CD4-positive, alpha-beta T cell treated with Interferon alpha-2 for 1 hour (primary cell): ENCODE measurements around the gene ARL13B.
"Not testable (repeated sequence)": the region's sequence is repeated elsewhere in the genome, so short reads cannot be mapped to it uniquely, and the experiment has no call there.

ENCODE experiments used
- DNase-seq, 2 donors: peaks; one replicate each; pipeline ENCODE4 v3.0.0-alpha.2; 2020 to 2022

The ARL13B gene

DNA sequence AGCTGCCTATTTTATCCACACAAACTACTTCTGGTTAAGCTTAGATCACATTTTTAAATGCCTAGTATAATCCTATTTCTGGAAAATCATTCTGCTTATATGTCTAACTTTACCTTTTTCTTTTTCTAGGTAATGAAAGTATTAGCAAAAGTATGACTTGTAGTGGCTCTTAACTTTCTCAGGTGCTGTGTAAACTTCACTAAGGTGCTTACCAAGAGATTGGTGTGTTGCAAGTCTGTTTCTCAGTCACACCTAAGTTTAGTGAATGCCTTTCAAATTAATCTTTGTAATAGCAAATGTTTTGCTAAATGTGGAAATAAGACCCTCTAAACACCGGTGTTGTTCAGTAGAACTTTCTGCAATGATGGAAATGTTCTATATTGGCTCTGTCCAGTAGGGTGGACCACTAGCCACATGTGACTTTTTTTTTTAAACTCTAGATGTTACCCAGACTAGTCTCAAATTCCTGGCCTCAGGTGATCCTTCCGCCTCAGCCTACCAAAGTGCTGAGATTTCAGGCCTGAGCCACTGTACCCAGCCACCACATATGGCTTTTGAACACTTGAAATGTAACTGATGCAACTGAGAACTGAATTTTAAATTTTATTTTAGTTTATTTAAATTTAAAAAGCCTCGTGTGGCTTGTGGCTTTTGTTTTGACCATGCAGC, 22.0 kb downstream of the ARL13B start:
- DNase-seq = no peak

DNA sequence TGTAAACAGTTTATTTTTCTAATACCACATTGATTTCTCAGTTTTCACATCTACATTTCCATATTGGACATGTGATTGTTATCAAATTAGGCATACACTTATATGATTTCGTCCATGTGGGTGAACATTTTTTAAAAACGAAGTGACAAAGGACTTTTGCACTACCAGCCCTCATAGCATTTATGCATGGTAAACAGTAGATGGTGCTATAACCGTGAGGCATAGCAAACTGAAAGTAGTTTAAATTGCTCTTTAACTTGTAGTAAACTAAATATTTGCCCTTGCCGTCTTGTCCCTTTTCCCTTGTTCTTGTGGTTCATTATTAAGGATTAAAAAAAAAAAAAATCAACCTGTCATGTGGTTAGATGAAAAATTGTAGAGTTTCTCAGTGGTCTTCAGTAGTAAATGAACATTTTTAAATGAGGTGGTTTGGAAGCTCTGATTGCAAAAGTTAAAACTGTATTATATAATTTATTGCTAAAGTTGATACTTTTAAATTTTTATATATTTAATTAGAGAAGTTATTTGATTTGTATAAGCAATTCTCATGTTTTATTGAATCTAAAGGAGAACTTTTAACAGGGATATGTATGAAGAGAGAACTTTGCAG, 24.5 kb downstream of the ARL13B start:
- peak; percentile 1 to 67 for DNase-seq

DNA sequence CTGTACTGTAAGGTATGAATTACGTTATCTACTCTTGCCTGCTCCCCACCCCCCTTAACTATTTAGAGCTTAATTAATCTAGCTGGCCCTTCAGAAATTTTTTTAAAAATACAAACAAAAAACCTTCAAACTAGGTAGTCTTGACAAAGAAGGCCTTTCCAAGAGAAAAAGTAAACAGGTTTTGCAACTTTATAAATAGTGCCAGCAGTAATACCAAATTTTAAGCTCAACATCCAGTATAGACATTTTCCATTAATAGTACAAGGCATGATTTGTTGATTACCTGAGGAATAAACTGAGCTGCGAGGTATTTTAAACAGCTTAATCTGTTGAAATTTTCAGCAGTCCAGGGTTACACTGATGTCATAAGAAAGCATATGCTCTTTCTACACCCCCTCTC, 28.3 kb downstream of the ARL13B start:
- no peak for DNase-seq

DNA sequence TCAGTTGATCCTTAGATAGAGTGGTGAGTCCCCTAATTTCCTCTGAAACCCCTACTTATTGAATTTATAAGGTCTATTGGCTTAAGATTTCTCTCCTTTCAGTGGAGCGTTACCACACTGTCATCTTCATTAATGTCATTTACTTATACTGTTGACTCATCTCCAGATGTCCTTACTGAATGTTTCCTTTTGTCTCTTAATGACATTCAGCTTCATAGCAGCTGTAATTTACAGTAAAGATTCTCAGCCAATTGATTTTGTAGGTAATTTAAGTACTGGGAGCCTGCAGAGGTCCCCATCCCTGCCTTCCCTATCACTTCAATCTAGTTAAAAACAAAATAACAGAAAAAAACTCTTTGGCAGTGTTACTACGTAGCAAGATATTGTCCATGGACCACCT, 29.7 kb downstream of the ARL13B start:
- DNase-seq = no peak

DNA sequence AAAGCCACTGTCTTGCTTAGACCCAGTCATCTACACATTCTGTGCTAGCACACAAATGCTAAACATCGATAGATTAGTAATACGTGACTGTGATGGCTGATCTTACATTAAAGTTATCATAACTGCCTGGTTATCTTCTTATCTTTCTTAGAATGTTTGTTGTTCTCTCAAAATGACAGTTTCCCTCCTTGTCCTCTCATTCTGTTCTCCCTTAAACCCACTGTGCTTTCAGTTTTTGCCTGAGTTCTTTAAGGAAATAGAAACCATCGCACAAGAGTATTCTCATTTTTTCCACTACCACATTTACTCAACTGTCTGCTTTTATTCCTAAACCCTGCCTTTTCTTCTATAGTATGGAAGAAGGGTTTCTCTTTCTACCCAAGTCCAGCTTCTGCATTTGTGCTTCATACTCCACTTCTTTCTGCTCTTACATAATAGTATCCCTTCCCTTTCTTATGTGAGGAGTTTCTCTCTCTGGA, 31.3 kb downstream of the ARL13B start:
- no peak for DNase-seq

DNA sequence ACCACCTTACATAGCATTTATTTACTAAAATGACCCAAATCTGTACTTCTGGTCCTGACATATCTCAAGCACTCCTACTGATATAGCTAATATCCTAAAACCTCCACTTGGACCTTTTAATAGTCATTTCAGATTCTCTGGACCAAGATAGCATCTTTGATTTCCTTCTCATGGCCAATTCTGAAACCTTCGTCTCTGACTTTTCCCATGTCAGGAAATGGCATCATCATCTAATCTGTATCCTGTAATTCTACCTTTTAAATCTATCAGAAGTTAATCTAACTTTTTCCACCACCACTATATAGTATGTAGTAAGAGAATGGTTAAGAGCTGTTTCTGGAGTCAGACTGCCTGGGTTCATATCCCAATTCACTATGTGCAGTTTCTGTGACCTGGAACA, 32.2 kb downstream of the ARL13B start:
- DNase-seq = no peak

DNA sequence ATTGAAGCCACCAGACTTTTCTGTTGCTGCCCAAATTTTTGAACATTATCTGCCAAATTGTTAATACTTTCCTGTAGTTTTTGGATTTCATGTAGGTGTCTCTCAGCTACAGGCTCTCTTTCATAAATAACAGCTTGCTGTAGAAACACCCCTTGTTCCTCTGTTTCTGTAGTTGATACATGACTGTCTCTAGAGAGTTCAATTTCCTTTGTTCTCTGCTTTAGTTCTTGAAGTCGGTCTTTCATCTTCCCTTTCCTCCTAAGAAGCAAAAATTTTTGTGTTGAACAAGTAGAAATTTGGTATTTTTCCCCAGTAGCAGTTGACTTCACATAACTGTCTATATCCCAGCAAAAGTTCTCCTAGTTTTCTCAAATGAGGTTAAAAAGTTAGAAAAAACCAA, 35.1 kb downstream of the ARL13B start:
- DNase-seq = no peak

DNA sequence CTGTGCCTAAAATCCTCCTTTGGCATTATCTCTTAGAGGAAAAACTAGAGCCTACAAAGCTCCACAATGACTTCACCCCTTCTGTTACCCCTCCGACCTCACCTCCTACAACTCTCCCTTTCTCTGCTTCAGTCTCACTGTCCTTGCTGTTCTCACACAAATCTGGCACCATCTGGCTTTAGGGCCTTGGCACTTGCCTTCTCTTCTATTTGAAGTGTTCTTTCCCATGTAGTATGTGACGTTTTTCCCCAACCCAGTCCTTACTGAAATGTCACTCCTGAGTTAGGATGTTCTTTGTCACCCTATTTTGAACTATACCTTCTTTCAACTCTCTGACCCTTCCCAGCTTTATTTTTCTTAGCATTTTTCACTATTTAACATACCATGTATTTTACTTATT, 39.7 kb downstream of the ARL13B start:
- no peak for DNase-seq

DNA sequence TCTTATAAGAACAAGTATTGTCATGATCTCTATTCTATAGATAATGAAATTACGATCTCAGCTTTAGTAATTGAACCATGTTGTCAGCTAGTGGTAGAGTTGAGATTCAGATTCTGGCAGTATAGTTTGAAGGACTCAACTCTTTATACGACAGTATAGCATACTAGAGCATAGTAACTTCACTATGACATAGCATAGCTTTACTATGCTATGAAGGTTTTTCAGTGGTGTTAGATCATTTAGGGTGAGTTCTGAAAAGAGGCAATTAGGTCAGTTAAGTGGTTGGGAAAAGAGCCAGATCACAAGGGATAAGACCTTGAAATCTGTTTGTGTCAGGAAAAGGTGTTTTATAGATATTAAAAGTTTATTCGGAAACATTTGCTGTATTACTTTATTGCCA, 40.3 kb downstream of the ARL13B start:
- DNase-seq = no peak

DNA sequence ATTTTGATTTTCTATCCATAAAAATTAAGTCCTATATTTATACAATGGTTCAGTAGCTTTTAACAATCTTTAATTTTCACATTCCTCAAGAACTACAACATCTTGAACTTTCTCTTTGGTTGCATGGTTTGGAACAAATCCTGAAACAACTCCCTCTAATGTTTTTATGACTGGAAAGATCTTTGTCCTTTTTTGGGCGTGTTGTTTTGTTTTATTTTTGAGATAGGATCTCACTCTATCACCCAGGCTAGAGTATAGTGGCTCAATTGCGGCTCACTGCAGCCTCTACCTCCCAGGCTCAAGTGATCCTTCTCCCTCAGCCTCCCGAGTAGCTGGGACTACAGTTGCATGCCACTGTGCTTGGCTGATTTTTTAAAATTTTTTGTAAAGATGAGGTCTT, 44.4 kb downstream of the ARL13B start:
- DNase-seq = no peak

DNA sequence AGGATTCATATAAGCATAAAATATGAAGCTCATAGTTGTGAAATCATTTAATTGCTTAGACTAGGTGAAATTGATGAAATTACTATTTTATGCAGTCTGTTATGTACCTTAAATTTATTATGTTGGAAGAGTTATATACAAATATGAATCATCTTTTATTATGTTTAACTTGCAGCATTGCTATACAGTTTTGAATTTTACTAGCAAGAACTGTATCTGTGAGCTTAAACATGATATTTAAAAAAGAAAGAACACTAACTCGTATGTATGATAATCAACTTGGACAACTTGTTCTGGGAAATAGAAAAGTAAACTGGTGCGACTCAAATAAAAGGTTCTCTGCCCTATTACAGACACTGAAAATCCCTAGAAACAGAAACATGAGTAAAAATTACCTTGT, 46.7 kb downstream of the ARL13B start:
- DNase-seq = no peak

DNA sequence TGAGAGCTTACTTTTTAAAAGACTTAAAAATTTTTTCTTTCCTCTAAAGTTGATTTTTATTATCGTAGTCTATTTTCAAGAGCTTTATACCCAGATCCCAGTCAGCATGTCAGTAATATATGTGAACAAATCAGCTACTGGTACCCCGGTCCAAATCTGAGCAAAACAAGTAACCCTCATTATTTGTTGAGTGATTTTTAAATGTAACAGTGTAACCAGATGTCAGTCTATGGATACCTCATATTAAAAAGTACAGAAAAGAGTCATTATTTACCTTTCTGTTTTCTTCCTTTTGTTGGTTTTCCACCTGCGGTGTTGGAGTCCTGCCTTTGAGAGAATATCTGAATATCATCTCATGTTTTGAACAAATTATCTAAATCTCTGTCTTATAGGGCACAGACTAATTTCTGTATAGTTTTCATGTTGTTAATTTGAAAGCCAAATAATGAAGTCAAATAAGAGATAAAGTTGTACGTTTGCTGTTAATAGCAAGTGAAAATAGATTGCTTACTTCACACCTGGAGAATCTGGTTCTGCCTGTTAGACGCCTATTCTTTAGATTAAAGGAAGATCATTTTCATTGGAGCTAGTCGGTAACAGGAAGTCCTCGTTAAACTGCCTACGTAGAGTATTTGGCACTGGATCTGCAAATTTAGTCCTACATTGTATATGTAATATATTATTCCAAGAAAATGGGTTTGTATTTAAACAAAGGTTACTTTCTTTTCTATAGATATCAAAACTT, 48.3 kb downstream of the ARL13B start, which contains the start of gene STX19:
STX19 (minus strand) TSS at position 505 of the 745 bp plus-strand sequence. CDS start 13,328 bp downstream, outside the sequence.
- DNase-seq = no peak

DNA sequence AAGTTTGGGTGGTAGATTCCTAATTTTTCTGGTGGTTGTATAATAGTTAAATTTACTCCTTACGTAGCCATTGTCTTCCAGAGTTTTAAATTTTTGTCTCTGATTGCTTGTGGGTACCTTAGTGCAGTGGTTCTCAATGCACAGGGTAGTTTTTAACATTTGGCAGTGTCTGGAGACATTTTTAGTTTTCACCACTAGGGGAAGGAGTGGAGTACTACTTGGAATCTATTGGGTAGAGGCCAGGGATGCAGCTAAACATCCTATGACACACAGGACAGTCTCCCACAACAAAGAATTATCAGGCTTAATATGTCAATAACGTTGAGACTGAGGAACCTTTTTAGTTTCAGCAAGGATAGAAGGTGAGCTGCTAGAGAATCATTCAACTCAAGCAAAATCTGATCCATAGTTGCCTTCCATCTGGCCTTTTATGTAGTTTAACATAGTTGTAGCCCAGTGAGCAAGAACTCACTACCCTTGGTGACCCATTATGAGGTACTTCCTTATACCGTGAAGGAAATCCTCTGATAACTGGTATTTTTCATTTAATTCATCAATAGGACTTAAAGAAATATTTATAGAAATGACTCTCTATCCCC, 57.1 kb downstream of the ARL13B start:
- peak in 1 of 2 donors; percentile 27 for DNase-seq

DNA sequence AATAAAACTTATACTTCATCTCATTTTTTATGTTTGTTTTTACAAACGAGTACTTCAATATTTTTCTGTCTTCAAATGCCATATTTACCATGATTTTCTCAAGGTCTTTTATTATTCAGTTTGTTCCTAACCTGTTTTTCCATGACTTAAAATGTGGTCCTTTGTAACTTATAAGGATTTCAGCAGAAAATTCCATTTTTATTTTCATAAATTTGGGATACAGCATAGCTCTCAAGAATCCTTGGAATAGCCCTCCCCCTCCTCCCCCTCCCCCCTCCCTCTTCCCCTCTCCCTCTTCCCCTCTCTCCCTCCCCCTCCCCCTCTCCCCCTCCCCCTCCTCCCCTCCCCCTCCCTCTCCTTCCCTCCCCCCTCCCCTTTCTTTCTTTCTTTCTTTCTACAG, 63.3 kb downstream of the ARL13B start:
- DNase-seq = no peak

DNA sequence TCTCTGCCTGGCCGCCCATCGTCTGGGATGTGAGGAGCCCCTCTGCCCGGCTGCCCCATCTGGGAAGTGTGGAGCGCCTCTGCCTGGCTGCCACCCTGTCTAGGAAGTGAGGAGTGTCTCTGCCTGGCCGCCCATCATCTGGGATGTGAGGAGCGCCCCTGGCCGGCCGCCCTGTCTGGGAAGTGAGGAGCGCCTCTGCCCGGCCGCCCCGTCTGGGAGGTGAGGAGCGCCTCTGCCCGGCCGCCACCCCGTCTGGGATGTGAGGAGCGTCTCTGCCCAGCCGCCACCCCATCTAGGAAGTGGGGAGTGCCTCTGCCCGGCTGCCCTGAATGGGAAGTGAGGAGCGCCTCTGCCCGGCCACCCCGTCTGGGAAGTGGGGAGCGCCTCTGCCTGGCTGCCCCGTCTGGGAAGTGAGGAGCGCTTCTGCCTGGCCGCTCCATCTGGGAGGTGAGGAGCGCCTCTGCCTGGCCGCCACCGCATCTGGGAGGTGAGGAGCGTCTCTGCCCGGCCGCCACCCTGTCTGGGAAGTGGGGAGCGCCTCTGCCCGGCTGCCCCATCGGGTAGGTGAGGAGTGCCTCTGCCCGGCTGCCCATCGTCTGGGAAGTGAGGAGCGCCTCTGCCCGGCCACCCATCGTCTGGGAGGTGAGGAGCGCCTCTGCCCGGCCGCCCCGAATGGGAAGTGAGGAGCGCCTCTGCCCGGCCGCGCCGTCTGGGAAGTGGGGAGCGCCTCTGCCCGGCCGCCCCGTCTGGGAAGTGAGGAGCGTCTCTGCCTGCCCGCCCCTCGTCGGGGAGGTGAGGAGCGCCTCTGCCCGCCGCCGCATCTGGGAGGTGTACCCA, 64.4 kb downstream of the ARL13B start:
- not testable (repeated sequence) for DNase-seq

DNA sequence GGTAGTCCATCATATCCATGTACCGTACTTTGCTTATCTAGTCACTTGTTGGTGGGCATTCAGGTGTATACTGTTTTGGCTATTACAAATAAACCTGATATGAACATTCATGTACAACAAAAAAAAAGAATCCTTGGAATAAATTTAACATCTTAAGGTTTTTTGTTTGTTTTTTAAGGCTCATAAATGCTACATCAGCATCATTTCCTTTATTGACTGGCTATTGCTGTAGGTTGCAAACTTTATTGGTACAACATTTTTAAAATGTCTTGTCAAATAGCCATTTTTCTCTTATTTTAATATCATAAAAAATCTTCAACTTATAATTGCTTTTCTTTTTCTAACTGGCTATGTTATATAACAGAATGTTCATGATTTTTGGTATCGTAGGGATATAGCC, 66.6 kb downstream of the ARL13B start:
- no peak for DNase-seq

DNA sequence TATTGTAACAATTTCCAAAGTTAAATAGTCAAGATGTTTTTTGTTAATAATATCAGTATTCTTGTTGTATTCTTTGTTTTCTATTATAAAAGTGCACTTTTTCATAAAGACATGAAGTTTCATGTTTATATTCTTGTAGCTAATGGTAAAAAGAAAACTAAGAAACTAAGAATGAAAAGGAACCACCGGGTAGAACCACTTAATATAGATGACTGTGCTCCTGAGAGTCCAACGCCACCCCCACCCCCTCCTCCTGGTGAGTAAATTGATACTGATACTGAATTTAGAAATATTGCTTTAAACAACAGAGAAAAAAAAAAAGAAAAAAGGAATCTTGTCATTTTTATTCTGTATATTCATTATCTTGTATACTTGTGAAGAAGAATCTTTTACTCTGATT, 69.3 kb downstream of the ARL13B start:
- DNase-seq = no peak

DNA sequence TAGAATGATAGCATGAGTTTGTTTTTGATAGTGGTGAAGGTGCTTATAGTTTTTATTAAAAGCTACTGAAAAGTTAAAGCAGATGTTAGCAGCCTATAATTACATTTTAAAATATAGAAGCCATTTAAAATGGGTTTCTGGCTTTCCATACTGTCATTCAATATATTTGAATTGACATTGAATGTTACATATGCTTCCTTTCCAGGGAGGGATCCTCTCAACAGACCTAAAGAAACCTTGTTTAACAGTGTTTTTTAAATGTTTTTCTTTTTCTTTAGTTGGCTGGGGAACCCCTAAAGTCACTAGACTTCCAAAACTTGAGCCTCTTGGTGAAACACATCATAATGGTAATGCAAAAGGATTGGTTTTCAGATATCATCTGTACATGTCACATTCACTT, 70.6 kb downstream of the ARL13B start:
- DNase-seq = no peak

DNA sequence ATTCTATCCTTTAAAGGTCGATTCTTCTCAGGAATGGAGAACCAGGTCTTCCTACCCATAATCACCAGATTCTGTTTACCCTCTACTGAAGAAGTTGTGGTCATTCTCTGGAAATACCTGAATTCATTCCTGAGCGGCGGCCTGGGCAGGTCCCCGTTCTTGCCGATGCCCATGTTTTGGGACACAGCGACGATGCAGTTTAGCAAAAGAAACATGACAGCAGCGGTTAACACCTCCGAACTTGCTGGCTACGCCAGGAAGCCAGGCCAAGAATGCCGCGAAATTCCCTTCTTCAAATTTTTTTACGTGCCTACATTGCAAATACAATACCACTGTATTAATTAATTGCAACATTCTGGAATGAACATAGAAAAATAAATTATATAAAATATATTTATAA, 81.3 kb downstream of the ARL13B start:
- DNase-seq = no peak

DNA sequence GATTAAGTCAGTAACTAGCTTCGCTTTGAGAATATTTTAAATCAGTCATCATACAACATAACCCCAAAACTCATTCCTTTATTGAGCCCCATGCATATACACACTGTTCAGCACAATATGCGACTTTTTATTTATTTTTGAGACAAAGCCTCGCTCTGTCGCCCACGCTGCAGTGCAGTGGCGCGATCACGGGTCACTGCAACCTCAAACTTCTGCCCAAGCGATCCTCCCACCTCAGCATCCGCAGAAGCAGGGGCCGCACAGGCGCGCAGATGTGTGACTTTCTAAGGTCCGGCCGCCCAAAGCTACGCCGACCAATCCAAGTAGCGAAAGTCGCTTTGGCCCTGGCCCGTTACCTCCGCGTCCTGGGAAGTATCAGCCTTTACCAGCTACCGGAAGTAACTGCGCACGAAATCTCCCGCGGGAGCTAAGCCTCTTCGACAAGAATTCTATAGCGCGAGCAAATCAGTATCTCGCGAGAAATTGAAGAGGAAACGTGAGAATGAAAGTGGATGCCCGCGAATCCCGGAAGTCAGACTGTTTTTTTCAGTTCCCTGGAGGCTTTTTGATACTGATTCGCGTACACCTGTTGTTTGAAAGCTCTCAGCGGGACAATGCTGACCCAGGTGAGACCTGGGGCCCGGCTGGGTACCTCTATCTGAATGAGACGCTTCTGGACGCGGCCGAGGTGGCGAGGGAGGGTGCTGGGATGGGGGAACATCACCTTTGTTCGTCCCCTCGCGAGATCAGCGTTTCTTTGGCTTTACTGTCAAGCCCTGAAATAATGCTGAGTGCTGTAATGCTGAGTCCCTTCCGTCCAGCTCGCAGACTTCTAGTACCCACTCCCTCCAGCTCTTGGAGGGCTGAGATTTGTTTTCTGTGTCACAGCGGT, 82.8 kb downstream of the ARL13B start, which contains the start of the genes DHFR2 and NSUN3:
DHFR2 (minus strand) TSS at position 404 of the 892 bp plus-strand sequence. CDS start 1,405 bp downstream, outside the sequence.
NSUN3 (plus strand) TSS at position 549 of the 892 bp plus-strand sequence; CDS start at position 615, 66 bp downstream.
- peak; percentile 86 to 92 for DNase-seq

DNA sequence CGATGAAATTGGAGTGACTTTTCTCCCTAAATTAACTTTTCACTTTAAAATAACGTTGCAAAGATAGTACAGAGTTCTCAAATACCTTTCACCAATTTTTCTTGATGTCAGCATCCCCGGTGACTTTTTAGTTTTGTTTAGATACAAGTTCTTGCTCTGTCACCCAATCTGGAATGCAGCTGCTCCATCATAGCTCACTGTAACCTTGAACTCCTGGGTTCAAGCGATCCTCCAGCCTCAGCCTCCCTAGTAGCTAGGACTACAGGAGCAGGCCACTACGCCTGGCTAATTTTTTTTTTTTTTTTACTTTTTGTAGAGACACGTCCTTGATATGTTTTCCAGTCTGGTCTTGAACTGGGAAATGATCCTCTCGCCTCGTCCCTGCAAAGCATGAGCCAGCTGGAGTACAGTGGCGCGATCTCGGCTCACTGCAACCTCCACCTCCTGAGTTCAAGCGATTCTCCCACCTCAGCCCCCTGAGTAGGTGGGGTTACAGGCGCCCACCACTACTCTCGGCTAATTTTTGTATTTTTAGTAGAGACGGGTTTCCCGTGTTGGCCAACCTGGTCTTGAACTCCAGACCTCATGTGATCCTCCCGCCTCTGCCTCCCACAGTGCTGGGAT, 83.7 kb downstream of the ARL13B start:
- no peak for DNase-seq
